ENCODE results near the gene SUPT4H1.

SUPT4H1 gene

DNA sequence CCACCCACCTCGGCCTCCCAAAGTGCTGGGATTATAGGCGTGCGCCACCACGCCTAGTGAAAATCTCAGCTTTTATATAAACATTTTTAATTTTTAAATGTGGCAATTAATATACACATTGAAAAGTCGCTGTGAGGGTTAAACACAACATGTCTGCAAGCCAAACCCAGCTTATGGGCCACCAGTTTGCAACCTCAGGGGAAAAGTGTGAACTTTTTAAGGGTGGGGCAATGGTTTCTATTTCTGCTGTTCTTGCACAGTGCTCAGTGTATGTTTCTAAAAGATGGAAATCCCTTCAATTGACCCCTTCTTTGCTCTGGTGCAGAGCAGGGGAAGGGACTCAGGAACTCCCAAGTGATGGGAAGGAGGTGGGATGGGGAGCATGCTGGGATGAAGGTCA, 18.3 kb upstream of the SUPT4H1 start:
- TF ChIP-seq, protein P1, sequence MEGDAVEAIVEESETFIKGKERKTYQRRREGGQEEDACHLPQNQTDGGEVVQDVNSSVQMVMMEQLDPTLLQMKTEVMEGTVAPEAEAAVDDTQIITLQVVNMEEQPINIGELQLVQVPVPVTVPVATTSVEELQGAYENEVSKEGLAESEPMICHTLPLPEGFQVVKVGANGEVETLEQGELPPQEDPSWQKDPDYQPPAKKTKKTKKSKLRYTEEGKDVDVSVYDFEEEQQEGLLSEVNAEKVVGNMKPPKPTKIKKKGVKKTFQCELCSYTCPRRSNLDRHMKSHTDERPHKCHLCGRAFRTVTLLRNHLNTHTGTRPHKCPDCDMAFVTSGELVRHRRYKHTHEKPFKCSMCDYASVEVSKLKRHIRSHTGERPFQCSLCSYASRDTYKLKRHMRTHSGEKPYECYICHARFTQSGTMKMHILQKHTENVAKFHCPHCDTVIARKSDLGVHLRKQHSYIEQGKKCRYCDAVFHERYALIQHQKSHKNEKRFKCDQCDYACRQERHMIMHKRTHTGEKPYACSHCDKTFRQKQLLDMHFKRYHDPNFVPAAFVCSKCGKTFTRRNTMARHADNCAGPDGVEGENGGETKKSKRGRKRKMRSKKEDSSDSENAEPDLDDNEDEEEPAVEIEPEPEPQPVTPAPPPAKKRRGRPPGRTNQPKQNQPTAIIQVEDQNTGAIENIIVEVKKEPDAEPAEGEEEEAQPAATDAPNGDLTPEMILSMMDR (IDR thresholded peaks at IDR 0.05; ENCODE audit: low read depth, low read length), result no peak
- no peak overlapping the region for H3K4me3 ChIP-seq (ENCODE audit: low read depth, low read length)
- in situ Hi-C loops (cut with HindIII; ENCODE audit: low sequenced_read_pairs), result no loop called here
- no peak for DNase-seq (ENCODE audit: low read depth, low spot score)

DNA sequence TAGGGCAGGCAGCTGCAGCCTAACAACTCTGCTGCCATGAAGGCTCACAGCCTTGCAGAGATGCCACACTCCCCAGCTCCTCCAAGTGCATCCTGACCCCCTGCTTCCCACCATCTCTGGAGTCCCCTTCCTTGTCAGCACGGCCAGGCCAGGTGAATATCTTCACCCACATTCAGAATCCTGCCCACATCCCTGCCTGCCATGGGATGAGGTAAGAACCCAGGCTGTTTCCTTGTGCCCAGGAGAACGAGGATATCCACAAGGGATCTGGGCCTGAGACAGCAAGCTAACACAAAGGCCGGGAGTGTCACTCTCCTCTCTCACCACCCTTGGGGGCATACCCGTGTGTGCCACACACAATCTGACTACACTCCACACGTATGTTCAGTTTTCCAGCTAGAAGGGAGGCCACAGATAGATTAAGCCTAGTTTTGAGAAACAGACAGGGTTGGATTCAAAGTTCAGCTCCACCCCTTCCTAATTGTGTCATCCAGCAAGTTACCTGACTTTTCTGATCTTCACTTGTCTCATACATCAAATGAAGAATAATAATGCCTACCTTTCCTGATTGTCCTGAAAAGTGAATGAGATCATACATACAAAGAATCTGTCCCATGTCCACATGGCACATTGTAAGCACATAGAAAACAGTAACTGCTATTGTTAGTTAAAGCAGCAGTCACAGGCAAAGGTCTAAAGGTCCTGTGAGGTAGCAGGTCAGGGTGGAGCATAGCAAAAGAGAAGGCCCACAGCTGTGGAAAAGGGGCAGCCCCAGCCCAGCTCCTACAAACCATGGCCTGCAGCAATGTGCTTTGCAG, 17.4 kb upstream of the SUPT4H1 start:
- DNase-seq (ENCODE audit: low read depth, low spot score), result no peak
- TF ChIP-seq, protein P1 (IDR thresholded peaks at IDR 0.05; ENCODE audit: low read depth, low read length), result no peak
- in situ Hi-C loops (cut with HindIII; ENCODE audit: low sequenced_read_pairs), result no loop called here
- no peak overlapping the region for H3K4me3 ChIP-seq (ENCODE audit: low read depth, low read length)

DNA sequence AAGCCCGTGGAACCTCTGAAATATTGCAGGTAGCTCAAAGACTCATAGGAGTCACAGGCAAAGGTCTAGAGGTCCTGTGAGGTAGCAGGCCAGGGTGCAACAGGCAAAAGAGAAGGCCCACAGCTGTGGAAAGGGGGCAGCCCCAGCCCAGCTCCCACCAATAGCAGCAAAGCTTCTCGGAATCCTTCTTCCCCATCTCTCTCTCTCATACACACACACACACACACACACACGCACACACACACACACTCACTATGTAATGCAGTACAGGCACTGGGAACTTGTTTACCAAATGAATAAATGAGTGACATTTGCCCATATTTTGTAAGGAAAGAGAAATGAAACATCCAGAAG, 16.8 kb upstream of the SUPT4H1 start:
- in situ Hi-C loops (cut with HindIII; ENCODE audit: low sequenced_read_pairs), result no loop called here
- TF ChIP-seq, protein P1 (IDR thresholded peaks at IDR 0.05; ENCODE audit: low read depth, low read length), result no peak
- no peak for DNase-seq (ENCODE audit: low read depth, low spot score)
- no peak overlapping the region for H3K4me3 ChIP-seq (ENCODE audit: low read depth, low read length)

DNA sequence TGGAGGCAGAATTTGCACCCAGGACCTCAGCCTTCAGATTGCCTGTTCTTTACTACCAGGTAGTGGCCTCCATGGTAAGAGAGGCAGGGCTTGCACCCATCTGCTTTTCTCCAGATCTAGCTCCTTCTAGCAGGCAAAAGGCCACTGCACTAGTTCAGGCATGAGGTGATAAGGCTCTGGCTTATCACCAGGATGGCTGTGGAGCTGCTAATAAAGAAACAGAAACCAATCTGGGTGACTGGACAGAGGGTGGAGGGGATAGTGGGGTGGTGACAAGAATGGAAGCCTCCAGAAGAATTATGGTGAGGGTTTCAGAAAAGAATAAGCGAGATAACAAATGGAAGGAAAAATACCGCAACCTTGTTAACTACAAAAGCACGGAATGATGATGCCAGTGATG, 15.5 kb upstream of the SUPT4H1 start:
- in situ Hi-C loops (cut with HindIII; ENCODE audit: low sequenced_read_pairs), result no loop called here
- H3K4me3 ChIP-seq (ENCODE audit: low read depth, low read length), result no peak overlapping the region
- no peak for DNase-seq (ENCODE audit: low read depth, low spot score)
- TF ChIP-seq, protein P1 (IDR thresholded peaks at IDR 0.05; ENCODE audit: low read depth, low read length), result no peak

DNA sequence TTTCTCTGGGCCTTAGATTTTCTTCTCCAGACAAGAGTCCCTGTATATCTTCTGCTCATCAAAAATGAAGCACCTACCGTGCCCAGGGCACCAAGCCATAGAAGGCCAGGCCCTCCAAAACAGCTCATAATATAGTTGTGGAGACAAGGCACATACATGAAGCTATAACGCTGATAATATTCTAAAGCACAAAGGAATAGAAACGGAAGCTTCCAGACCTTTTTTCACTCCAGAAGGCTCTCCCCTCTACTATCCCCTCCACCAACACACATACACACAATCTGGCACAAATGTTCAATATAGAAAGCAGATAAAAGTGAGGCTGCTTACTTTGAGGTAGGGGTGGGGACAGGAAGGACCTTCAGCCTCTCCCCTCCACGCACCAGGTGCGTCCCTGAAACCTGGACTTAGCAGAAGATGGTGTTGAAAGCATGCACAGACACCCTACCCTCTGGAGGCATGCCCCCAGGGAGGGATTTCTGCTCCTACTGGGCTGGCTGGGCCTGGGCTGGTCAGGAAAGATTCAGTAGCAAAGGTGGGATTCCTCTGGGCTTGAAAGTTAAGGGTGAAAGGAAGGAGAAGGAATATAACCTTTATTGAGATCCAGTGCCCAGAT, 14.1 kb upstream of the SUPT4H1 start:
- no peak overlapping the region for H3K4me3 ChIP-seq (ENCODE audit: low read depth, low read length)
- TF ChIP-seq, protein P1 (IDR thresholded peaks at IDR 0.05; ENCODE audit: low read depth, low read length), result no peak
- in situ Hi-C loops (cut with HindIII; ENCODE audit: low sequenced_read_pairs), result no loop called here
- no peak for DNase-seq (ENCODE audit: low read depth, low spot score)

DNA sequence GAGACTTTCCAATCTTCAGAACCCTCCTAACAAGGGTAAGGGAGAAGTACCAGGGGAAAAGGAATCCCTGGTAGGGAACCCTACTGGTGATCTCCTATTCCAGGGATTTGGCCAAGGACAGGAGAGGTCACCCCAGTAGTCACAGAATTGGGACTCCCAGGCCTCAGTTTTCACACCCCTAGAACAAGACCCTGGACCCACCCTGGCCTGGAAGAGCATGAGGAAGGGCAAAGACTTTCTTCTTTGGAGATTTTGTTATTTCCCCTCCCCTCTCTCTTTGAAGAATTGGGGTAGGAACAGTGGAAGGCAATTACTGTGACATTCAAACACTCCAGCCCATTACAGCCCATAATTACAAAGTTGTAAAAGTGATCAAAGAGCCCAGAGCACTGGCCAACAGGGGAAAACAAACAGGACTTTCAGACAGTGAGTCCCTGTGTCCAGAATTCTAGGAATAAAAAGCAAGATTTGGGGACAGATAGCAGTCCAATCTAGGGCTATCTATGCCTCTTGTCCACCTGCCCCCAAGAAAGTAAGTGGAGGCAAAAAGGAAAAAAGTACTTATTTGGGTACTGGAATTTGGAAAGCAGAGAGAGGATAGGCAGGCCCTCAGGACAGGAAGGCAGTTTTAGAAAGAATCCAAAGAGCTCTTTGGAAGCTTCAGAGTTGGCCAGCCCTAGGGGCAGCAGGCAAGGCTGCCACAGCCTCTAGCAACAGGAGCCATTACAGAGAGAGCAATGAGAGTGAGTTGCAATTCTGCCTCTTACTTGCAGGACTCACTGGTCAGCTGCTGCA, 13.4 kb upstream of the SUPT4H1 start:
- in situ Hi-C loops (cut with HindIII; ENCODE audit: low sequenced_read_pairs), result no loop called here
- TF ChIP-seq, protein P1 (IDR thresholded peaks at IDR 0.05; ENCODE audit: low read depth, low read length), result no peak

More for the DNA sequence above, 13.4 kb upstream of the SUPT4H1 start:
- no peak overlapping the region for H3K4me3 ChIP-seq (ENCODE audit: low read depth, low read length)
- DNase-seq (ENCODE audit: low read depth, low spot score), result no peak
